Trophoblast cell (in vitro differentiated cells and primary cell): Measurements from ENCODE around the gene CADPS2.
A peak's percentile ranks its signal among the peaks of the same experiment; 100 is the strongest.
"Not testable (repeated sequence)": the region's sequence is repeated elsewhere in the genome, so short reads cannot be mapped to it uniquely, and the experiment has no call there.

Source experiments
- DNase-seq, 2 donors: peaks; one replicate each; pipeline ENCODE4 v3.0.0-alpha.2; 2016
- H2AFZ ChIP-seq: 2 replicates; pipeline ENCODE4 v1.6.1; 2013; ENCODE audit warnings: low read length, moderate library complexity, mild to moderate bottlenecking; ENCODE audit not compliant: insufficient read depth, poor library complexity
- H2AK5ac ChIP-seq: 2 replicates; pipeline ENCODE4 v1.6.1; 2013; ENCODE audit warnings: mild to moderate bottlenecking, low read length
- H2BK120ac ChIP-seq: 2 replicates; pipeline ENCODE4 v1.6.1; 2013; ENCODE audit warnings: low read length, mild to moderate bottlenecking, moderate library complexity; ENCODE audit not compliant: insufficient read depth, poor library complexity
- H2BK12ac ChIP-seq: 2 replicates; pipeline ENCODE4 v1.6.1; 2013; ENCODE audit warnings: mild to moderate bottlenecking, low read length, moderate library complexity
- H2BK5ac ChIP-seq: 2 replicates; pipeline ENCODE4 v1.6.1; 2013; ENCODE audit warnings: low read length, low read depth, moderate library complexity, mild to moderate bottlenecking; ENCODE audit not compliant: poor library complexity
- H3K14ac ChIP-seq: 2 replicates; pipeline ENCODE4 v1.6.1; 2013; ENCODE audit warnings: mild to moderate bottlenecking, low read length
- H3K18ac ChIP-seq: 2 replicates; pipeline ENCODE4 v1.6.1; 2013; ENCODE audit warnings: mild to moderate bottlenecking, low read length
- H3K23ac ChIP-seq: 2 replicates; pipeline ENCODE4 v1.6.1; 2013; ENCODE audit warnings: low read length
- H3K27ac ChIP-seq: 2 replicates; pipeline ENCODE4 v1.5.1; 2013; ENCODE audit warnings: low read depth, mild to moderate bottlenecking, inconsistent platforms, low read length, moderate library complexity
- H3K27me3 ChIP-seq: 2 replicates; pipeline ENCODE4 v1.6.1; 2013; ENCODE audit warnings: inconsistent platforms, mild to moderate bottlenecking, low read length, moderate library complexity; ENCODE audit not compliant: insufficient read depth
- H3K36me3 ChIP-seq, 2 experiments: 1 replicate in 1 of 2; 2 replicates in 1 of 2; pipeline ENCODE4 v1.6.1; 2013; ENCODE audit warnings: low read length in 2 of 2, mild to moderate bottlenecking in 2 of 2, moderate library complexity in 1 of 2; ENCODE audit not compliant: insufficient read depth in 2 of 2, control insufficient read depth in 1 of 2
- H3K4ac ChIP-seq: 2 replicates; pipeline ENCODE4 v1.6.1; 2013; ENCODE audit warnings: low read depth, mild to moderate bottlenecking, low read length, moderate library complexity
- H3K4me1 ChIP-seq, 2 experiments: 1 replicate in 1 of 2; 2 replicates in 1 of 2; pipeline ENCODE4 v1.6.1; 2013; ENCODE audit warnings: low read length in 2 of 2, mild to moderate bottlenecking in 2 of 2, moderate library complexity in 1 of 2; ENCODE audit not compliant: insufficient read depth in 2 of 2, control insufficient read depth in 1 of 2
- H3K4me2 ChIP-seq: 2 replicates; pipeline ENCODE4 v1.6.1; 2013; ENCODE audit warnings: inconsistent platforms, mild to moderate bottlenecking, low read length, moderate library complexity
- H3K4me3 ChIP-seq: 2 replicates; pipeline ENCODE4 v1.5.1; 2013; ENCODE audit warnings: mild to moderate bottlenecking, low read depth, low read length, inconsistent platforms
- H3K79me1 ChIP-seq: one replicate; pipeline ENCODE4 v1.6.1; 2013; ENCODE audit warnings: low read length
- H3K79me2 ChIP-seq: 2 replicates; pipeline ENCODE4 v1.6.1; 2013; ENCODE audit warnings: low read length, mild to moderate bottlenecking; ENCODE audit not compliant: control insufficient read depth, insufficient read depth, poor library complexity
- H3K9ac ChIP-seq: 2 replicates; pipeline ENCODE4 v1.6.1; 2013; ENCODE audit warnings: mild to moderate bottlenecking, low read length
- H3K9me3 ChIP-seq: 2 replicates; pipeline ENCODE4 v1.6.1; 2013; ENCODE audit warnings: low read depth, mild to moderate bottlenecking, control low read depth, inconsistent platforms, low read length; ENCODE audit not compliant: insufficient read depth
- H4K12ac ChIP-seq: 2 replicates; pipeline ENCODE4 v1.6.1; 2013; ENCODE audit warnings: low read depth, mild to moderate bottlenecking, low read length, moderate library complexity
- H4K8ac ChIP-seq: 2 replicates; pipeline ENCODE4 v1.6.1; 2013; ENCODE audit warnings: low read depth, mild to moderate bottlenecking, low read length, moderate library complexity
- H4K91ac ChIP-seq: one replicate; pipeline ENCODE4 v1.6.1; 2013; ENCODE audit warnings: low read depth, mild to moderate bottlenecking, low read length, moderate library complexity
- WGBS: extraction: QIAGEN DNeasy Blood & Tissue Kit; methylation state at CpG from one replicate; pipeline ENCODE4 v1.1.7; 2013; ENCODE audit warnings: missing lambda C conversion rate; ENCODE audit not compliant: insufficient read length, insufficient coverage; ENCODE audit errors: extremely low coverage; 5-methylcytosine and 5-hydroxymethylcytosine counted together

The CADPS2 gene

DNA sequence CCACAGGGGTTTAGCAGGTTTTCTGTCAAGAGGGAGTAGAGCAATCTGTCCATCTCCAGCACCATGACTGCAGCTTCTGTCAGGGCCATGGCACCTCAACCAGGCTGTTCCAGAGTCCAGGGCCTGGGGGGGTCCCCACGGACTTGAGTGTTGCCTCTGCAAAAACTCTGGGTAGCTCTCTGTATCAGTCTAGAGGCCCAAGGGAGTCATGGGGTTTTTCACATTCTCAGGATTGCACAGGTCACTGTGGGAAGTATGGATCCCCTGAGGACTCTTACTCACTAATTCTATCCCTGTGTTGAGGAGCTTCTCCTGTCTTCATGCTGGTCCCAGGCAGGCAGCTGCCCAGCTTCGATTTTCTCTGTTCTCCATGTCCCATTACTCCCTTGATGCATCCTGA is 247.8 kb downstream of the CADPS2 start:
- H3K4ac ChIP-seq = no peak overlapping the region
- H3K23ac ChIP-seq = no peak overlapping the region
- no peaks in the 10 kb centered on the region for H3K9me3 ChIP-seq
- no CpG with 5 or more reads among the region's 2 CpGs for WGBS
- no peak overlapping the region for H2BK12ac ChIP-seq
- H2AK5ac ChIP-seq = no peak overlapping the region
- no peak overlapping the region for H3K4me3 ChIP-seq
- no peak overlapping the region for H2BK5ac ChIP-seq
- H3K79me2 ChIP-seq = no peaks in the 10 kb centered on the region
- no peak overlapping the region for H3K4me2 ChIP-seq
- no peaks in the 10 kb centered on the region for H3K79me1 ChIP-seq
- peak in 1 of 2 donors; percentile 31 for DNase-seq
- no peak overlapping the region for H2AFZ ChIP-seq
- H4K12ac ChIP-seq = no peak overlapping the region
- no peaks in the 10 kb centered on the region for H3K4me1 ChIP-seq
- H3K36me3 ChIP-seq = no peaks in the 10 kb centered on the region
- no peak overlapping the region for H3K9ac ChIP-seq
- H3K14ac ChIP-seq = no peak overlapping the region
- H4K91ac ChIP-seq = no peak overlapping the region
- no peak overlapping the region for H3K27ac ChIP-seq
- H3K27me3 ChIP-seq = no peaks in the 10 kb centered on the region
- peak overlapping the region; percentile 15 for H4K8ac ChIP-seq
- H3K18ac ChIP-seq = no peak overlapping the region
- H2BK120ac ChIP-seq = no peak overlapping the region

DNA sequence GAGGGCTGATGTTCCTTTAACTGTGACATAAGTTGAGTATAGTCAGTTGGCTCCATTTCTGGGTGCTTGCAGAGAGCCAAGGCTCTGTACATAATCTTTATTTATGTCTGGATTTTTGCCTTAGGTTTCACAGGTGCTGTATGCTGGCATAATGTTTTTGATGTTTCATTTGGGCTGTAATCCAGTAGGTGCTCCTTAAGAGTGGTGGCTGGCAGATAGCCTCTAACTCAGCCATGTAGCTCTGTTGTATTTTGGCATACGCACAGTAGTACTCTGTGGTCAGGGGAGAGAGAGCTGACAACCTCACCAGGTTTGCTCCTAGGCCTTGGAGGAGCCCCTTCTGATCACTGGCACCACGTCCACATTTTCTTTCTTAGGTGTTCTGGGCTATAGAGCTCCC is 248.5 kb downstream of the CADPS2 start:
- H2AFZ ChIP-seq = no peak overlapping the region
- no peak overlapping the region for H3K14ac ChIP-seq
- no peak overlapping the region for H4K91ac ChIP-seq
- DNase-seq = no peak
- H3K9me3 ChIP-seq = no peaks in the 10 kb centered on the region
- no peak overlapping the region for H3K4ac ChIP-seq
- H2BK5ac ChIP-seq = no peak overlapping the region
- no peak overlapping the region for H4K8ac ChIP-seq
- H2AK5ac ChIP-seq = no peak overlapping the region
- H3K4me1 ChIP-seq = no peaks in the 10 kb centered on the region
- no peak overlapping the region for H3K9ac ChIP-seq
- no peak overlapping the region for H2BK120ac ChIP-seq
- no peaks in the 10 kb centered on the region for H3K79me2 ChIP-seq
- no peak overlapping the region for H4K12ac ChIP-seq
- H3K23ac ChIP-seq = no peak overlapping the region
- no CpG with 5 or more reads among the region's 2 CpGs for WGBS
- no peak overlapping the region for H3K27ac ChIP-seq
- H2BK12ac ChIP-seq = no peak overlapping the region
- no peaks in the 10 kb centered on the region for H3K79me1 ChIP-seq
- H3K18ac ChIP-seq = no peak overlapping the region
- no peak overlapping the region for H3K4me2 ChIP-seq
- H3K36me3 ChIP-seq = no peaks in the 10 kb centered on the region
- no peak overlapping the region for H3K4me3 ChIP-seq
- H3K27me3 ChIP-seq = no peaks in the 10 kb centered on the region

GRCh38 chr7:122635481-122635880 is 250.8 kb downstream of the CADPS2 start:
- H3K4me2 ChIP-seq, H3K4me3 ChIP-seq, H3K79me1 ChIP-seq, H4K8ac ChIP-seq, H2BK120ac ChIP-seq, H3K4ac ChIP-seq, H3K9me3 ChIP-seq, H2BK5ac ChIP-seq, H2AK5ac ChIP-seq, DNase-seq, H3K4me1 ChIP-seq, H3K79me2 ChIP-seq, H3K14ac ChIP-seq, H3K9ac ChIP-seq, H3K23ac ChIP-seq, H3K27ac ChIP-seq, H4K91ac ChIP-seq, H3K27me3 ChIP-seq, H2BK12ac ChIP-seq, H4K12ac ChIP-seq, H2AFZ ChIP-seq, H3K18ac ChIP-seq, H3K36me3 ChIP-seq: not testable (repeated sequence)
- WGBS = no CpG with 5 or more reads among the region's 2 CpGs

DNA sequence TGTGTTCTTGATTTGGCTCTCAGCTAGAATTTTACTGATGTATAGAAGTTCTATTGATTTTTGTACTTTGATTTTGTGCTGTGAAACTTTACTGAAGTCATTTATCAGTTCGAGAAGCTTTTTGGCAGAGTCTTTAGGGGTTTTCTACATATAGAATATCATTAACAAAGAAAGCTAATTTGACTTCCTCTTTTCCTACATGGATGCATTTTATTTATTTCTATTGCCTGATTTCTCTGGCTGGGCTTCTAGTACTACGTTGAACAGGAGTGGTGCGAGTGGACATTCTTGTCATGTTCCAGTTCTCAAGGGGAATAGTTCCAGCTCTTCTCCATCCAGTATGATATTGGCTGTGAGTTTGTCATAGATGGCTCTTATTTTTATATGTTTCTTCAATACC is 252.8 kb downstream of the CADPS2 start:
- no peaks in the 10 kb centered on the region for H3K27me3 ChIP-seq
- no peaks in the 10 kb centered on the region for H3K79me1 ChIP-seq
- WGBS = no CpG with 5 or more reads among the region's 3 CpGs

More for the DNA sequence above, 252.8 kb downstream of the CADPS2 start:
- H3K36me3 ChIP-seq = no peaks in the 10 kb centered on the region
- no peak overlapping the region for H3K23ac ChIP-seq
- H3K4me3 ChIP-seq = no peak overlapping the region
- H2AK5ac ChIP-seq = no peak overlapping the region
- no peak overlapping the region for H4K8ac ChIP-seq
- no peaks in the 10 kb centered on the region for H3K4me1 ChIP-seq
- no peaks in the 10 kb centered on the region for H3K9me3 ChIP-seq
- H4K12ac ChIP-seq = no peak overlapping the region
- H2BK5ac ChIP-seq = no peak overlapping the region
- H3K27ac ChIP-seq = no peak overlapping the region
- no peaks in the 10 kb centered on the region for H3K79me2 ChIP-seq
- no peak overlapping the region for H3K9ac ChIP-seq
- no peak overlapping the region for H3K4me2 ChIP-seq
- no peak overlapping the region for H2BK12ac ChIP-seq
- H3K18ac ChIP-seq = no peak overlapping the region
- H3K14ac ChIP-seq = no peak overlapping the region
- H3K4ac ChIP-seq = no peak overlapping the region
- H2BK120ac ChIP-seq = no peak overlapping the region
- H4K91ac ChIP-seq = no peak overlapping the region
- DNase-seq = no peak
- H2AFZ ChIP-seq = no peak overlapping the region
